Effector memory CD4-positive, alpha-beta T cell (primary cell): Measurements from ENCODE around the gene VAMP3.
"Not testable (repeated sequence)": the region's sequence is repeated elsewhere in the genome, so short reads cannot be mapped to it uniquely, and the experiment has no call there.

ENCODE experiments used
- DNase-seq, 3 donors: peaks; one replicate each; pipeline ENCODE4 v3.0.0-alpha.2; 2020
- H3K27ac ChIP-seq: 2 replicates; pipeline ENCODE4 v1.7.0; 2013; ENCODE audit warnings: mild to moderate bottlenecking, low read length, moderate library complexity; ENCODE audit not compliant: insufficient read depth, poor library complexity, severe bottlenecking
- H3K27me3 ChIP-seq: replicated peaks from 2 replicates; pipeline ENCODE4 v1.7.0; 2013; ENCODE audit warnings: mild to moderate bottlenecking, low read length; ENCODE audit not compliant: insufficient read depth, control insufficient read depth, poor library complexity, severe bottlenecking
- H3K36me3 ChIP-seq: 2 replicates; pipeline ENCODE4 v1.7.0; 2013; ENCODE audit warnings: mild to moderate bottlenecking, low read length, moderate library complexity; ENCODE audit not compliant: control insufficient read depth, insufficient read depth
- H3K4me1 ChIP-seq: 2 replicates; pipeline ENCODE4 v1.7.0; 2013; ENCODE audit warnings: low read length, mild to moderate bottlenecking; ENCODE audit not compliant: control insufficient read depth, insufficient read depth, poor library complexity, severe bottlenecking
- H3K4me3 ChIP-seq: 2 replicates; pipeline ENCODE4 v1.7.0; 2013; ENCODE audit warnings: low read length, low read depth, mild to moderate bottlenecking; ENCODE audit not compliant: insufficient read depth, poor library complexity, severe bottlenecking
- H3K9me3 ChIP-seq: 2 replicates; pipeline ENCODE4 v1.7.0; 2013; ENCODE audit warnings: mild to moderate bottlenecking, low read length, moderate library complexity; ENCODE audit not compliant: control insufficient read depth

The VAMP3 gene

GRCh38 chr1:7781923-7782495 is 10.9 kb downstream of the VAMP3 start:
- Histone ChIP-seq H3K9me3 (no peaks in the 10 kb centered on the region), H3K27ac (no peak overlapping the region), H3K27me3 (no peaks in the 10 kb centered on the region), H3K4me3 (no peak overlapping the region), H3K4me1 (peaks cover 16% of the 10 kb centered on the region), H3K36me3 (peaks cover 19% of the 10 kb centered on the region)
- DNase-seq = no peak

DNA sequence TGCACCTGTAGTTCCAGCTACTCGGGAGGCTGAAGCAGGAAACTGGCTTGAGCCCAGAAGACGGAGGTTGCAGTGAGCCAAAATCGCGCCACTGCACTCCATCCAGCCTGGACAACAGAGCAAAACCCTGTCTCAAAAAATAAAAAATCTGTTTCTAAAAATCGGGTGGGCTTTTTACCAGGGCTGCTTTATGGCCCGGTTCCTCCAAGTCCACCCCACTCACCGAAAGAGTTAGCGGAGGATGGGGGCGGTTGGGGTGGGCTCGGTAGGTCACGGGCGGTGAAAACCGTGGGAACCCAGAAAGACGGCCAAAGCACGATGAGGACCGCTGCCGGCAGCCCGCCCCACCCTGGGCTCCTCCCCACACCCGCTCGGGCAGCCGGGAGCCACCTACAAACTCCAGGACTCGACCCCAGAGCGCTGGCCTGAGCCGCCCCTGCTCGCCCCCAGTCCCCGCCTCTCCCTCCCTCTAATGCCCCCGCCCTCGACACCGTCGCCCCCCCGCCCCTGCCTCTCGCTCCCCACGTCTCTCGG is 12.1 kb downstream of the VAMP3 start:
- Histone ChIP-seq H3K27me3 (no peaks in the 10 kb centered on the region), H3K36me3 (peaks cover 8% of the 10 kb centered on the region), H3K9me3 (no peaks in the 10 kb centered on the region), H3K4me1 (peaks cover 16% of the 10 kb centered on the region), H3K4me3 (peak overlapping the region; percentile 62), H3K27ac (peak overlapping the region; percentile 91)
- no peak for DNase-seq

DNA sequence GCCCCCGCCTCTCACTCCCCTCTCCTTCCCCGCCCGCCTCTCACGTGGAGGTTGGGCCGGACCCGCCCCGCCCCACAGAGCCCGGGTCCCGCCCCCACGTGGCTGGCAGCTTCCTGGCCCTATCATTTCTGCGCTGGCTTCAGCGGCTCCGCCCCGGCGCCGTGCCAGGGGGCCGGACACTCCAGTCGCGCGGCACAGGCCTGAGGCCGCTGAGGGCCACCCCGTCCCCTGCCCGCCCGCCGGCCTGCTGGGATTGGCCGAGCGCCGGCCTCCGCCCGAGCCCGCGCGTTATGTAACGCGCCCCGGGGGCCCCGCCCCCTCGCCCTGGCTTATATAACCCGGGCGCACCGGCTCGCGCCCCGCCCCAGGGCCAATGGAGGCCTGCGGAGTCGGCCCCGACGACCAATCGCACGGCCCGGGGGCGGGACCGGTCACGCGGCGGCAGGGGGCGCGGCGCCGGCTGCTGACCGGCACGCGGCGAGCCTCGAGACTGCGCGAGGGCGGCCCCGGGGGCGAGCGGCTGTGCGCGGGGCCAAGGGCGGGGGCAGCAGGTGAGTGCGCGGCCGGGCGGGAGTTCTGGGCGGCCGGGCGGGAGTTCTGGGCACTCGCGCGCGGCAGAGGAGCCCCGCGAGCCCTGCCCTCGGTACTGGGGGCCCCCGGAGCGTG is 12.9 kb downstream of the VAMP3 start, which contains the start of gene PER3:
Gene PER3, plus strand, starts transcription at position 466 of the 666 bp plus-strand sequence. CDS start 587 bp downstream, outside the sequence.
- H3K4me3 ChIP-seq = peak within 1 kb of the TSS; percentile 62
- H3K9me3 ChIP-seq = no peaks in the 10 kb centered on the region
- peak; percentile 89 to 92 (median 90) for DNase-seq
- peaks cover 16% of the 10 kb centered on the region for H3K4me1 ChIP-seq
- peak within 1 kb of the TSS; percentile 91 for H3K27ac ChIP-seq
- no peaks in the 10 kb centered on the region for H3K27me3 ChIP-seq
- peaks cover 7% of the 10 kb centered on the region for H3K36me3 ChIP-seq

- Histone ChIP-seq H3K4me3 (peak overlapping the region; percentile 43), H3K27me3 (no peaks in the 10 kb centered on the region), H3K4me1 (peaks cover 16% of the 10 kb centered on the region), H3K9me3 (no peaks in the 10 kb centered on the region), H3K36me3 (peaks cover 4% of the 10 kb centered on the region), H3K27ac (peak overlapping the region; percentile 91)
- no peak for DNase-seq
Observed at GRCh38 chr1:7784492-7785071, 13.5 kb downstream of the VAMP3 start.

DNA sequence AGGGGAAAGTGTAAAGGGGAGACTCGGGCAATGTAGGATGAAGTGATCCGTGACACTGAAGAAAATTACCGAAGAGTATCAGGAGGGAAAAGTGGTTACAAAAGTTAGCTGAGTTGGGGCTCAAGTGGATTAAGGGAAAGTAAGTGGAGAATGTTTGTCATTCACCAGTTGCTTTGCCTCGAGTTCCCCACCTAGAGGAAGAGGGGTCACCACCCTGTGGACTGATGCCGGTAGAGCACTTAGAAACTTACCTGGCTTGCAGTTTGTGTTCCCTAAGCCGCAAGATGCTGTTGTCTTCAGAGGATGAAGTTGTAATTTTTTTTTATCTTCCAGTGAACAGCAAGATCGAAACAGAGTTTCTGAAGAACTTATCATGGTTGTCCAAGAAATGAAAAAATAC is 14.0 kb downstream of the VAMP3 start:
- H3K4me3 ChIP-seq = no peak overlapping the region
- H3K9me3 ChIP-seq = no peaks in the 10 kb centered on the region
- H3K27me3 ChIP-seq = no peaks in the 10 kb centered on the region
- H3K4me1 ChIP-seq = peaks cover 16% of the 10 kb centered on the region
- no peaks in the 10 kb centered on the region for H3K36me3 ChIP-seq
- no peak for DNase-seq
- no peak overlapping the region for H3K27ac ChIP-seq

DNA sequence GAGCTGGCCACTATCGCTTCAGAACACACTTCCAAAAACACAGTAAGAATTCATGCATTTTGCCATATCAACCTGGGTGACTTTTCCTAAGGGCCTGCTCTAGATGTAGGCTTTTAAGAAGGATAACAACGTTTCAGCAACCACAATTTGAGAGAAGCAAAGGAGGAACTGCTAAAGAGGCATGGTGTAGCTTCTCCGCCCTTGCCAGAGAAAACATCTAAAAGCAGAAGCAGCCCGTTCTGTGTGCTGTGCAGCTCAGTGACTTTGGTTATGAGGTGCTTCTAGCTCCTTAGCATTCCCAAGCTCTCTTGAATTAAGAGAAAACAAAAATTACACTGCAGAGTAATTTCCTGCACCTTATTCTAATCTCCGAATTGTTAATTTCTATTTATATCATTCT is 15.7 kb downstream of the VAMP3 start:
- H3K9me3 ChIP-seq = no peaks in the 10 kb centered on the region
- peaks cover 16% of the 10 kb centered on the region for H3K4me1 ChIP-seq
- H3K36me3 ChIP-seq = no peaks in the 10 kb centered on the region
- no peak overlapping the region for H3K4me3 ChIP-seq
- H3K27me3 ChIP-seq = no peaks in the 10 kb centered on the region
- DNase-seq = no peak
- no peak overlapping the region for H3K27ac ChIP-seq

GRCh38 chr1:7789828-7790227 is 18.7 kb downstream of the VAMP3 start:
- Histone ChIP-seq H3K27me3 (no peaks in the 10 kb centered on the region), H3K36me3 (no peaks in the 10 kb centered on the region), H3K4me1 (peaks cover under 1% of the 10 kb centered on the region), H3K27ac (no peak overlapping the region), H3K9me3 (no peaks in the 10 kb centered on the region), H3K4me3 (no peak overlapping the region)
- no peak for DNase-seq

DNA sequence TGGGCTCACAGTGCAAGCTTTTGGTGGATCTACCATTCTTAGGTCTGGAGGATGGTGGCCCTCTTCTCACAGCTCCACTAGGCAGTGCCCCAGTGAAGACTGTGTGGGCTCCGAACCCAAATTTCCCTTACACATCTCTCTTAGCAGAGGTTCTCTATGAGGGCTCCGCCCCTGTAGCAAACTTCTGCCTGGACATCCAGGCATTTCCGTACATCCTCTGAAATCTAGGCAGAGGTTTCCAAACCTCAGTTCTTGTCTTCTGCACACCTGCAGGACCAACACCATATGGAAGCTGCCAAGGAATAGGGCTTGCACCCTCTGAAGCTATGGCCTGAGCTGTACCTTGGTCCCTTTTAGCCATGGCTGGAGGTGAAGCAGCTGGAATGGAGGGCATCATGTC is 19.9 kb downstream of the VAMP3 start:
- not testable (repeated sequence) for H3K36me3 ChIP-seq, H3K9me3 ChIP-seq, H3K4me3 ChIP-seq, H3K27me3 ChIP-seq, H3K27ac ChIP-seq, DNase-seq, H3K4me1 ChIP-seq

GRCh38 chr1:7795406-7795805 is 24.3 kb downstream of the VAMP3 start:
- peaks cover 7% of the 10 kb centered on the region for H3K36me3 ChIP-seq
- no peaks in the 10 kb centered on the region for H3K4me1 ChIP-seq
- DNase-seq = no peak
- H3K27ac ChIP-seq = no peak overlapping the region
- no peaks in the 10 kb centered on the region for H3K9me3 ChIP-seq
- H3K4me3 ChIP-seq = no peak overlapping the region
- H3K27me3 ChIP-seq = no peaks in the 10 kb centered on the region

DNA sequence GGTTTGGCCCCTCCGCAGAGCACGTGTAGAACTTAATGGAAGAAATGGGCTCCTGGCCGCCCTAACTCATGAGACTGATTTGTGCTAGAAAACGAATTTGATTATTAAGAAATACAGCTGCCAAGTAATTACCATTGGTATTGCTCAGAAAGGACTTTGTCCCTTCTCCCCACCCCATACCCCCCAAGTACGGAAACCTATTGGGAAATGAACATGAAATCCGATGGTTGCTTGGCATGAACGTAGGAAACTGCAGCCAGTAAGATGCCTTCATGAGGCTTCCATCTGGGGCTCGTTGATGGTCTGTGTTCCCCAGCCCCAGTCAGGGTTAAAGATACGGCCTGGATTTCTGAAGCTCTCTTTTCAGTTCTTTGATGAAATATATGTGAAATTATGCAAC is 34.4 kb downstream of the VAMP3 start:
- Histone ChIP-seq H3K36me3 (peaks cover 34% of the 10 kb centered on the region), H3K27ac (no peak overlapping the region), H3K4me1 (no peaks in the 10 kb centered on the region), H3K4me3 (no peak overlapping the region), H3K9me3 (no peaks in the 10 kb centered on the region), H3K27me3 (no peaks in the 10 kb centered on the region)
- no peak for DNase-seq
